ENCODE measurements around the gene ROBO1.

ROBO1 gene

GRCh38 chr3:78589778-78590177, 1178.0 kb downstream of the ROBO1 start:
- DNase-seq = no peak

GRCh38 chr3:78588906-78589621, 1178.7 kb downstream of the ROBO1 start:
- DNase-seq = no peak

DNA sequence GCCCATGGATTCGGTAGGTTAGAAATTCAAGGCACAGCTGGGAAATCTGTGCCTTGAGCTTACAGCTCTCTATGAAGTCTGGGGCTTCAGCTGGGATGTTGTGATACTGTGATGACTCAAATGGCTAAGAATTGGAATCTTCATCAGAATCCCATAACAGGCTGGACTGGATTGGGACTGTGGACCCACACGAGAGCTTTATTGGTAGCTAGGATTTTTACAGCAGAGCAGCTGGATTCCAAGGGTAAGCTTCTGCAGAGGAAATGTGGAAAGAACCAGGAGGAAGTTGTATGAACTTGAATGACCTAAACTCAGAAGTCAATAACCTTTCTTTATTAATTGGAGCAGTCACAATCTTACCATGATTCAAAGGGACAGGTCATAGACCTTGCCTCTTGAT, 1187.1 kb downstream of the ROBO1 start:
- DNase-seq = no peak

GRCh38 chr3:78571486-78571885, 1196.3 kb downstream of the ROBO1 start:
- DNase-seq = no peak

GRCh38 chr3:78570496-78570895, 1197.3 kb downstream of the ROBO1 start:
- DNase-seq = no peak

- no peak for DNase-seq
These were observed 1198.0 kb downstream of the ROBO1 start for GRCh38 chr3:78569804-78570203.

DNA sequence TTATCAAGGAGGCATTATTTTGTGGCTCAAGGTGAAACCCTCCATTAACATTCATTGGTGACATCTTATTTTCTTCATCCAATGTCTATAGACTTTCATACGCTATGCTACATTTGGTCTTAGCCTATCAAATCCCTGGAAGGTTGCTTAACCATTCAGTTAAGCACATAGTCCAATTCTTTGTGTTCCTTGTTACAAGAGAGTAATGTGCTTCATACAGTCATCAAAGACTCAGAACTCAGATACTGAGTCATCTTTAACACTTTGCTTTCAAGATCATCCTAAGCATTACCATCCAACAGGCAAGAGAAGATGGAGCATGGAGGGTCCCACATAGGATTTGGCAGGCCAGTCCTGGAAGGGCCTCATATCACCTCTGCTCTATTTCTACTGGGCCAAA, 1202.1 kb downstream of the ROBO1 start:
- DNase-seq = no peak

DNA sequence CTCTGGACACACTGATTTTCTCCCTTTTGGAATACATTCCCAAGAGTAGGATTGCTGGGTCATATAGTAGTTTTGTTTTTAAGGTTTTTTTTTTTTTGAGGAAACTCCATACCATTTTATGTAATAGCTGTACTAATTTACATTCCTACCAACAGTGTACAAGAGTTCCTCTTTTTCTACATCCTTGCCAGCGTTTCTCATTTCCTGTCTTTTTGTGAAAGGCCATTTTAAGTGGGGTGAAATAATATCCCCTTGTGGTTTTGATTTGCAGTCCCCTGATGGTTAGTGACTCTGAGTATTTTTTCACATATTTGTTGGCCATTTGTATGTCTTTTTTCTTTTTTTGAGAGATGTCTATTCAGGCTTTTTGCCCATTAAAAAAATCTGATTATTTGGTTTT, 1205.5 kb downstream of the ROBO1 start:
- DNase-seq = no peak

Measured in activated T-cell treated with anti-CD3 and anti-CD28 coated beads for 4 hours (primary cell).